IMR-90 (cell line): ENCODE measurements around the gene MSL3. TPM values are rescaled to one million over a fixed set of nuclear protein-coding genes. Genes with fewer than 3 reads are reported as not detected.

Experiments used
- ATAC-seq: fragments of 200-7000 bp; cut with Tn5 transposase; 2 replicates; pipeline ENCODE4 v1.9.1; 2020; ENCODE audit warnings: low read depth, mild to moderate bottlenecking, moderate library complexity
- BruUV-seq: library from RNA; stranded (reverse); fragments of 400-500 nt; replicated peaks from 2 replicates; lab custom pipeline; 2021; lab: Mats Ljungman, UMichigan
- CTCF ChIA-PET: fragments of 300-600 bp; formaldehyde crosslinking; extraction: SDS; loops from one replicate; lab custom pipeline; 2021; ENCODE audit warnings: antibody characterized with exemption; lab: Yijun Ruan, JAX
- POLR2A ChIA-PET: fragments of 300-600 bp; sonication (Branson Sonifier 250); formaldehyde crosslinking; loops from one replicate; lab custom pipeline; 2022; ENCODE audit warnings: antibody characterized with exemption; ENCODE audit not compliant: unreplicated experiment; lab: Charles Lee
- DNase-seq: peaks from one replicate; pipeline ENCODE4 v3.0.0; 2013
- H2AFZ ChIP-seq: replicated peaks from 2 replicates; pipeline ENCODE3; 2013; ENCODE audit warnings: low read length, mild to moderate bottlenecking; ENCODE audit not compliant: poor library complexity
- H2AK5ac ChIP-seq: 2 replicates; pipeline ENCODE4 v1.6.1; 2013; ENCODE audit warnings: low read depth, low read length, inconsistent platforms
- H2AK9ac ChIP-seq: replicated peaks from 2 replicates; pipeline ENCODE3; 2013; ENCODE audit warnings: mild to moderate bottlenecking, low read depth, low read length, moderate library complexity; ENCODE audit not compliant: poor library complexity
- H2BK120ac ChIP-seq: 2 replicates; pipeline ENCODE4 v1.6.1; 2013; ENCODE audit warnings: low read depth, low read length, inconsistent platforms
- H2BK15ac ChIP-seq: 3 replicates; pipeline ENCODE4 v1.6.1; 2013; ENCODE audit warnings: low read depth, low read length, inconsistent platforms
- H2BK20ac ChIP-seq: 2 replicates; pipeline ENCODE4 v1.6.1; 2013; ENCODE audit warnings: low read depth, mild to moderate bottlenecking, inconsistent platforms, low read length, moderate library complexity
- H2BK5ac ChIP-seq: 2 replicates; pipeline ENCODE4 v1.6.1; 2013; ENCODE audit warnings: mild to moderate bottlenecking, low read depth, low read length, inconsistent platforms; ENCODE audit not compliant: poor library complexity, severe bottlenecking
- H3K14ac ChIP-seq: replicated peaks from 2 replicates; pipeline ENCODE4 v1.6.1; 2013; ENCODE audit warnings: low read depth, low read length, inconsistent platforms
- H3K18ac ChIP-seq: 2 replicates; pipeline ENCODE4 v1.6.1; 2013; ENCODE audit warnings: low read depth, low read length, control low read depth
- H3K23ac ChIP-seq: 2 replicates; pipeline ENCODE4 v1.6.1; 2013; ENCODE audit warnings: low read depth, low read length, inconsistent platforms
- H3K27ac ChIP-seq: 2 replicates; pipeline ENCODE4 v1.5.1; 2013; ENCODE audit warnings: mild to moderate bottlenecking, control low read depth, low read length; ENCODE audit not compliant: insufficient read depth
- H3K27me3 ChIP-seq: 2 replicates; pipeline ENCODE4 v1.6.1; 2013; ENCODE audit warnings: low read length; ENCODE audit not compliant: control insufficient read depth, insufficient read depth
- H3K36me3 ChIP-seq: 2 replicates; pipeline ENCODE4 v1.6.1; 2013; ENCODE audit warnings: low read length, mixed read lengths; ENCODE audit not compliant: control insufficient read depth, insufficient read depth
- H3K4ac ChIP-seq: 2 replicates; pipeline ENCODE4 v1.6.1; 2013; ENCODE audit warnings: low read depth, low read length, inconsistent platforms
- H3K4me1 ChIP-seq: 2 replicates; pipeline ENCODE4 v1.6.1; 2013; ENCODE audit warnings: low read length, mixed read lengths; ENCODE audit not compliant: control insufficient read depth, insufficient read depth
- H3K4me2 ChIP-seq: 2 replicates; pipeline ENCODE4 v1.6.1; 2013; ENCODE audit warnings: low read depth, mild to moderate bottlenecking, control low read depth, low read length, moderate library complexity
- H3K4me3 ChIP-seq: 2 replicates; pipeline ENCODE4 v1.5.1; 2013; ENCODE audit warnings: low read depth, mild to moderate bottlenecking, control low read depth, low read length, moderate library complexity; ENCODE audit not compliant: insufficient read depth
- H3K56ac ChIP-seq: 2 replicates; pipeline ENCODE4 v1.6.1; 2013; ENCODE audit warnings: low read length, inconsistent platforms; ENCODE audit not compliant: insufficient read depth; ENCODE audit errors: extremely low read depth
- H3K79me1 ChIP-seq, 2 experiments: 2 replicates each; pipeline ENCODE4 v1.6.1; 2013; ENCODE audit warnings: low read length in 2 of 2, inconsistent platforms in 1 of 2, low read depth in 1 of 2
- H3K9ac ChIP-seq: 2 replicates; pipeline ENCODE4 v1.6.1; 2013; ENCODE audit warnings: low read depth, low read length, control low read depth
- H3K9me1 ChIP-seq: 2 replicates; pipeline ENCODE4 v1.6.1; 2013; ENCODE audit warnings: low read length, inconsistent platforms; ENCODE audit not compliant: insufficient read depth
- H3K9me3 ChIP-seq: 2 replicates; pipeline ENCODE4 v1.6.1; 2013; ENCODE audit warnings: low read length; ENCODE audit not compliant: control insufficient read depth, insufficient read depth
- H4K20me1 ChIP-seq: 2 replicates; pipeline ENCODE4 v1.6.1; 2013; ENCODE audit warnings: low read length, inconsistent platforms; ENCODE audit not compliant: insufficient read depth
- H4K5ac ChIP-seq: 2 replicates; pipeline ENCODE4 v1.6.1; 2013; ENCODE audit warnings: mild to moderate bottlenecking, low read depth, low read length, control low read depth
- H4K8ac ChIP-seq, 2 experiments: 2 replicates each; pipeline ENCODE4 v1.6.1; 2013; ENCODE audit warnings: low read depth in 2 of 2, low read length in 2 of 2, control low read depth in 1 of 2, inconsistent platforms in 1 of 2
- H4K91ac ChIP-seq: 2 replicates; pipeline ENCODE4 v1.6.1; 2013; ENCODE audit warnings: low read depth, low read length, inconsistent platforms; ENCODE audit not compliant: insufficient read depth
- CEBPB ChIP-seq: IDR thresholded peaks from 2 replicates; pipeline ENCODE4 v1.6.1; 2012; ENCODE audit warnings: low read depth, low read length, improper control_type of control experiment
- CHD1 ChIP-seq: IDR thresholded peaks from 2 replicates; pipeline ENCODE4 v1.6.1; 2012; ENCODE audit warnings: low read depth, low read length, improper control_type of control experiment
- ELK1 ChIP-seq: fragments of 150-350 bp; IDR thresholded peaks from 2 replicates; pipeline ENCODE4 v1.6.1; 2016; ENCODE audit warnings: low read depth, mild to moderate bottlenecking, low read length, moderate library complexity, borderline replicate concordance
- FOS ChIP-seq: fragments of 150-350 bp; IDR thresholded peaks from 2 replicates; pipeline ENCODE4 v1.6.1; 2016; ENCODE audit warnings: low read depth, low read length
- MXI1 ChIP-seq: IDR thresholded peaks from 2 replicates; pipeline ENCODE4 v1.6.1; 2012; ENCODE audit warnings: low read depth, mild to moderate bottlenecking, low read length, moderate library complexity, borderline replicate concordance
- POLR2A ChIP-seq: IDR thresholded peaks from 2 replicates; pipeline ENCODE4 v1.6.1; 2012; ENCODE audit warnings: mild to moderate bottlenecking, low read depth, low read length
- RAD21 ChIP-seq: IDR thresholded peaks from 2 replicates; pipeline ENCODE4 v1.6.1; 2012; ENCODE audit warnings: low read length, improper control_type of control experiment
- RFX5 ChIP-seq: IDR thresholded peaks from 2 replicates; pipeline ENCODE4 v1.8.0; 2012; ENCODE audit warnings: low read depth, mild to moderate bottlenecking, low read length, moderate library complexity
- SMC3 ChIP-seq: fragments of 150-350 bp; IDR thresholded peaks from 2 replicates; pipeline ENCODE4 v1.6.1; 2016; ENCODE audit warnings: low read depth, mild to moderate bottlenecking, antibody characterized with exemption, low read length, moderate library complexity
- WGBS, 2 experiments: methylation state at CpG; one replicate each; pipeline versions ENCODE4 v1.1.5 to v1.1.7; 2013; ENCODE audit warnings: missing lambda C conversion rate in 2 of 2; ENCODE audit not compliant: insufficient read length in 1 of 2; ENCODE audit errors: extremely low coverage in 2 of 2; 5-methylcytosine and 5-hydroxymethylcytosine counted together
- dilution Hi-C: fragments of 300-500 bp; cut with HindIII; formaldehyde crosslinking; loops from one replicate; pipeline ENCODE4 v1.14.3; 2018; ENCODE audit warnings: low sequenced_read_pairs; ENCODE audit not compliant: unreplicated experiment
- in situ Hi-C: fragments of 300-500 bp; cut with MboI; formaldehyde crosslinking; loops from 3 replicates; pipeline ENCODE4 v1.14.3; 2019; ENCODE audit warnings: low sequenced_read_pairs, inconsistent platforms, mixed read lengths
- intact Hi-C: fragments of 100-400 bp; cut with micrococcal nuclease; formaldehyde crosslinking; loops from 2 replicates; pipeline ENCODE4 v1.10.0; 2022
- polyA plus RNA-seq, 3 experiments: library from polyadenylated mRNA; depleted of rRNA; stranded (reverse); fragments of >200 nt; gene quantifications; 2 replicates each; pipeline ENCODE4 v1.2.3, GENCODE V29; 2012; ENCODE audit warnings: low replicate concordance in 1 of 3
- total RNA-seq: library from RNA; depleted of rRNA; stranded (reverse); fragments of >200 nt; gene quantifications from 2 replicates; pipeline ENCODE4 v1.2.3, GENCODE V29; 2012

The MSL3 gene
- total and polyA plus RNA-seq, 2 of the 4 experiments (the other 2 are of a cell fraction): 19.6 to 21.3 TPM

GRCh38 chrX:11759461-11760311 lies 1.6 kb downstream of the MSL3 start (continued):
- TF ChIP-seq ELK1: no peak
- TF ChIP-seq POLR2A: no peak

DNA sequence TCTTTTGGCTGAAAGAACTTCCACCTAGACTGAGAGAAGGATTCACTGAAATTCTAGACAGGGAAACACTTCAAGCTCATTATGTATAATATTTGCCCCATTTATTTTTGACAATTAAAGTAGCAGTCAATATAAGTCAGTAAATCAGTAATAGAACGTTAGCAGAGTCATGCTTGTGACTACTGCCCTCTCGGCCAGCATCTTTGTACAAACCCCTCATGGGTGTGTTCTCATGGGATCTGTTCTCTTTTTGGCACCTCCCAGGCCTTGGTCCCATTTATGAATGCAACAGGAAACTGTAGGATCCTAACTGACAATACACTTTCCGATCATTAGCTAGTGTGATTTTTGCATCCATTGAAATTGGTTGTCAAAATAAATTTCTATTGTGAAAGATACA lies 2.9 kb downstream of the MSL3 start:
- ATAC-seq: no peak
- peaks cover 0 to 4% of the 10 kb centered on the region in 2 experiments; a peak in 2 of 4 replicates for H3K79me1 ChIP-seq
- no TSS peak for BruUV-seq
- no peak overlapping the region for H2AFZ ChIP-seq
- no peak overlapping the region for H2BK120ac ChIP-seq
- no peaks in the 10 kb centered on the region for H3K9me3 ChIP-seq
- H2AK9ac ChIP-seq: no peak overlapping the region
- TF ChIP-seq CHD1 (no peak), RFX5 (no peak), FOS (no peak), MXI1 (no peak), CEBPB (no peak), POLR2A (no peak), RAD21 (no peak), SMC3 (no peak)
- H3K4ac ChIP-seq: no peak overlapping the region
- ChIA-PET CTCF (no interaction called here), POLR2A (no interaction called here)
- no peak overlapping the region for H2BK20ac ChIP-seq
- no peak overlapping the region for H3K4me3 ChIP-seq
- H3K56ac ChIP-seq: no peak overlapping the region
- in situ Hi-C loops: loop anchor here (10.0 to 25.0 kb wide), 2 partner anchors 616 to 1574 kb away; no protein-coding TSS in a partner anchor
- no peak overlapping the region for H2BK5ac ChIP-seq
- H4K20me1 ChIP-seq: no peaks in the 10 kb centered on the region
- H3K9me1 ChIP-seq: no peaks in the 10 kb centered on the region
- intact Hi-C loops: no loop called here
- H3K27me3 ChIP-seq: no peaks in the 10 kb centered on the region
- H4K8ac ChIP-seq: no peak overlapping the region
- H3K36me3 ChIP-seq: peaks cover 18% of the 10 kb centered on the region
- H2BK15ac ChIP-seq: no peak overlapping the region
- no peak overlapping the region for H3K23ac ChIP-seq
- H2AK5ac ChIP-seq: no peak overlapping the region
- H3K18ac ChIP-seq: no peak overlapping the region
- H3K9ac ChIP-seq: no peak overlapping the region
- no peak overlapping the region for H4K91ac ChIP-seq
- no peak overlapping the region for H4K5ac ChIP-seq
- H3K27ac ChIP-seq: no peak overlapping the region
- no peaks in the 10 kb centered on the region for H3K4me1 ChIP-seq
- dilution Hi-C loops: no loop called here
- no peak overlapping the region for H3K14ac ChIP-seq
- WGBS, 2 experiments: no CpG with 5 or more reads among the region's 3 CpGs
- H3K4me2 ChIP-seq: no peak overlapping the region
- DNase-seq: no peak
